A673 (cell line): ENCODE results near the gene EDAR. TPM values are rescaled to one million over a fixed set of nuclear protein-coding genes. Genes with fewer than 3 reads are reported as not detected.

Source experiments
- BruUV-seq: library from RNA; stranded (reverse); fragments of 400-500 nt; replicated peaks from 2 replicates; lab custom pipeline; 2021; lab: Mats Ljungman, UMichigan
- CTCF ChIA-PET: fragments of 300-600 bp; sonication (Branson Sonifier 250); formaldehyde crosslinking; loops from one replicate; lab custom pipeline; 2022; ENCODE audit warnings: antibody characterized with exemption; lab: Charles Lee
- POLR2A ChIA-PET: fragments of 300-600 bp; sonication (Branson Sonifier 250); formaldehyde crosslinking; loops from one replicate; lab custom pipeline; 2022; ENCODE audit warnings: antibody characterized with exemption; ENCODE audit not compliant: low non-redundant PET; lab: Charles Lee
- DNase-seq: peaks from one replicate; pipeline ENCODE4 v3.0.0-alpha.2; 2015; ENCODE audit warnings: low spot score
- H3K27ac ChIP-seq: fragments of 200-600 bp; sonication (generic); 2 replicates; pipeline ENCODE4 v1.5.1; 2016; ENCODE audit warnings: mixed run types, low read depth, mild to moderate bottlenecking, mixed read lengths, antibody characterized with exemption, low read length; ENCODE audit not compliant: poor library complexity, severe bottlenecking
- H3K27me3 ChIP-seq: fragments of 200-600 bp; sonication (generic); replicated peaks from 2 replicates; pipeline ENCODE4 v1.6.1; 2017; ENCODE audit warnings: mixed run types, low read depth, mild to moderate bottlenecking, mixed read lengths, antibody characterized with exemption, low read length; ENCODE audit not compliant: insufficient read depth, poor library complexity
- H3K36me3 ChIP-seq: fragments of 200-600 bp; sonication (generic); 2 replicates; pipeline ENCODE4 v1.6.1; 2016; ENCODE audit warnings: mixed run types, mild to moderate bottlenecking, mixed read lengths, antibody characterized with exemption, low read length; ENCODE audit not compliant: insufficient read depth, poor library complexity, severe bottlenecking
- H3K4me1 ChIP-seq: fragments of 200-600 bp; sonication (generic); 2 replicates; pipeline ENCODE4 v1.6.1; 2017; ENCODE audit warnings: mixed run types, mild to moderate bottlenecking, mixed read lengths, antibody characterized with exemption, low read length; ENCODE audit not compliant: insufficient read depth, poor library complexity, severe bottlenecking
- H3K4me3 ChIP-seq: fragments of 200-600 bp; sonication (generic); 2 replicates; pipeline ENCODE4 v1.5.1; 2016; ENCODE audit warnings: low read depth, mixed run types, mild to moderate bottlenecking, mixed read lengths, low read length; ENCODE audit not compliant: poor library complexity, severe bottlenecking
- H3K9me3 ChIP-seq: fragments of 200-600 bp; sonication (generic); 2 replicates; pipeline ENCODE4 v1.6.1; 2016; ENCODE audit warnings: mixed run types, low read depth, mild to moderate bottlenecking, mixed read lengths, antibody characterized with exemption, low read length; ENCODE audit not compliant: poor library complexity, severe bottlenecking
- CTCF ChIP-seq: fragments of 300-800, 200-600 bp; sonication (generic); conservative IDR thresholded peaks from 2 replicates; pipeline ENCODE4 v1.5.1; 2017; ENCODE audit warnings: low read depth, mild to moderate bottlenecking, antibody characterized with exemption, low read length, moderate library complexity, mixed read lengths
- EZH2 ChIP-seq: fragments of 200-600 bp; sonication (generic); IDR thresholded peaks from 2 replicates; pipeline ENCODE4 v1.6.1; 2017; ENCODE audit warnings: borderline replicate concordance, low read depth, mild to moderate bottlenecking, mixed read lengths, antibody characterized with exemption, low read length; ENCODE audit not compliant: poor library complexity, severe bottlenecking
- intact Hi-C: fragments of 100-400 bp; cut with micrococcal nuclease; formaldehyde crosslinking; loops from one replicate; pipeline ENCODE4 v1.10.0; 2022; ENCODE audit not compliant: unreplicated experiment
- total RNA-seq: library from RNA; stranded (reverse); gene quantifications from 2 replicates; pipeline ENCODE4 v1.2.3, GENCODE V29; 2021

The EDAR gene
- total RNA-seq, 1 experiment from 2014 or later = not detected

- ChIA-PET POLR2A (no interaction called here), CTCF (no interaction called here)
- Histone ChIP-seq H3K9me3 (no peaks in the 10 kb centered on the region), H3K36me3 (no peaks in the 10 kb centered on the region), H3K27me3 (no peaks in the 10 kb centered on the region), H3K27ac (no peak overlapping the region), H3K4me3 (no peak overlapping the region), H3K4me1 (peaks cover 14% of the 10 kb centered on the region)
- DNase-seq = no peak
- BruUV-seq = no TSS peak
- TF ChIP-seq EZH2 (no peak), CTCF (no peak)
- intact Hi-C loops = no loop called here
Observed at GRCh38 chr2:109028738-109029489, 39.9 kb upstream of the EDAR start.

- Histone ChIP-seq H3K4me1 (peaks cover 14% of the 10 kb centered on the region), H3K27me3 (no peaks in the 10 kb centered on the region), H3K9me3 (no peaks in the 10 kb centered on the region), H3K27ac (no peak overlapping the region), H3K36me3 (no peaks in the 10 kb centered on the region), H3K4me3 (no peak overlapping the region)
- no peak for DNase-seq
- intact Hi-C loops = no loop called here
- CTCF ChIA-PET = no interaction called here
- POLR2A ChIA-PET = no interaction called here
- BruUV-seq = no TSS peak
- TF ChIP-seq CTCF = no peak
- no peak for TF ChIP-seq EZH2
Observed at GRCh38 chr2:109028277-109028676, 39.3 kb upstream of the EDAR start.

GRCh38 chr2:109027702-109028101, 38.7 kb upstream of the EDAR start:
- intact Hi-C loops = no loop called here
- CTCF ChIA-PET = no interaction called here
- TF ChIP-seq EZH2 (no peak), CTCF (no peak)
- POLR2A ChIA-PET = no interaction called here
- H3K36me3 ChIP-seq = no peaks in the 10 kb centered on the region
- H3K27me3 ChIP-seq = no peaks in the 10 kb centered on the region
- BruUV-seq = no TSS peak
- H3K27ac ChIP-seq = no peak overlapping the region
- no peak overlapping the region for H3K4me3 ChIP-seq
- DNase-seq = no peak
- H3K9me3 ChIP-seq = no peaks in the 10 kb centered on the region
- peaks cover 14% of the 10 kb centered on the region for H3K4me1 ChIP-seq
